ENCODE data around the gene MRPL49. TPM values are rescaled to one million over a fixed set of nuclear protein-coding genes. Genes with fewer than 3 reads are reported as not detected.
"Not testable (repeated sequence)": the region's sequence is repeated elsewhere in the genome, so short reads cannot be mapped to it uniquely, and the experiment has no call there.

The MRPL49 gene
- total RNA-seq, 2 donors from 2014 or later = 42.8 to 44.8 TPM

DNA sequence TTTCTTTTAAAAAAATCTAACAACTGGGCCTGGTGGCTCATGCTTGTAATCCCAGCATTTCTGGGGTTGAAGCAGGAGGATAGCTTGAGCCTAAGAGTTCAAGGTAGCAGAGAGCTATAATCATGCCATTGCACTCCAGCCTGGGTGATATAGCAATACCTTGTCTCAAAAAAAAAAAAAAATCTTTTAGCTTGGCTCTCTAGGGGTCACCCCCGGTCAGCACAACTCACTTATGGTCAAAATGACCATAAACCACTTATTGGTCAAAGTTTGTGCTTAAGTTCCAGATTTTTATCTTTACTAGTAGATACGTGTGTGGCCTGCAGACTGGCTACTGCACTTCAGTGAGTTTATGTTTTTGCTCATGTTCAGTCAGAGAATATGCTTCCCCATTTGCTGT lies 41.6 kb downstream of the MRPL49 start:
- Mint-ChIP-seq H3K4me1 (no peaks in the 10 kb centered on the region), H3K27ac (no peak overlapping the region), H3K27me3 (peaks cover 15% of the 10 kb centered on the region), H3K36me3 (ENCODE audit: low read depth) (no peaks in the 10 kb centered on the region), H3K4me3 (no peak overlapping the region)
- DNase-seq (no peak), ATAC-seq (no peak)
- no peaks in the 10 kb centered on the region for H3K9me3 ChIP-seq (ENCODE audit: control insufficient read depth, low read length, poor library complexity, severe bottlenecking)

DNA sequence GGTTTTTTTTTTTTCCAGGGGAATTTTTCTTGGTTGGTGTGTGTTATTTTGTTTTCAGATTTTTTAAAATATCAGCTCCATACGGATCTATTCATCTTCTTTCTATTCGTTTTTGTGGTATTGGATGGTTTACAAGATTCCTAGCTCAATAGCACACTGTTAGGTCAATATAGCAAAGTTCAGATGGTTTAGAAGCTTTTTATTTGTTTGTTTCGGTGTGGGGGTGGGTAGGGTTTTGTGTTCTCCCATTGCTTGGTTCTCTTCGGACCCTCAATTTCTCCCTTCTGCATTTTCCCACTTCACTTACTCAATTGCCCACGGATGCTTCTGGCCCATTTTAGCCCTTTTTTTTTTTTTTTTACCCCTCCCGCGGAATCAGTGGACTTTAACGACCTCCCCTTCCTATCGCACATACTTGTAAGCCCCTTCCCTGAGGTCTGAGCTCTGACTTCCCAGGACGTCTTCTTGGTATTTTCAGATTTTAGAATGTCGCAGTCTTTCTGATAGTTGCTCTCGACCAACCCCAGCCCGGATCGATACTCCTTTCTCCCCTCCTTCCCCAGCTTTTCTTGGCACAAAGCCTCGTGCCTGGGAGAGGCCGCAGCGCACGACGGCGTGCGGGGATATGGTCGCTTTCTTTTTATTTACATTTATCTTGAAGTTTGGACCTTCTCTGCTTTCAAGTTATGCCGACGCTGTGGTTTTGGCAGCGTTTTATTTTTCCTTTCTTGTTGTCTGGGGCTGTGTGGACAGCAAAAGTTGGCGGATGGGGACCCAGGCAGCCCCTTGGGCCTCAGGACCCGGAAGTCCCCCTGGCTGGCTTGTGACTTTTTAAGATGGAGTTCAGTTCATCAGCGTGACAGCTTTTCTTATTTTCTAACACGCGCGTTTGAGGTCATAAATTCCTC lies 43.5 kb downstream of the MRPL49 start:
- peaks cover 4% of the 10 kb centered on the region for H3K4me1 Mint-ChIP-seq
- ATAC-seq (no peak), DNase-seq (no peak)
- no peak overlapping the region for H3K4me3 Mint-ChIP-seq
- peaks cover under 1% of the 10 kb centered on the region for H3K27me3 Mint-ChIP-seq
- H3K27ac Mint-ChIP-seq = no peak overlapping the region
- H3K36me3 Mint-ChIP-seq (ENCODE audit: low read depth) = no peaks in the 10 kb centered on the region
- H3K9me3 ChIP-seq (ENCODE audit: control insufficient read depth, low read length, poor library complexity, severe bottlenecking) = no peaks in the 10 kb centered on the region

DNA sequence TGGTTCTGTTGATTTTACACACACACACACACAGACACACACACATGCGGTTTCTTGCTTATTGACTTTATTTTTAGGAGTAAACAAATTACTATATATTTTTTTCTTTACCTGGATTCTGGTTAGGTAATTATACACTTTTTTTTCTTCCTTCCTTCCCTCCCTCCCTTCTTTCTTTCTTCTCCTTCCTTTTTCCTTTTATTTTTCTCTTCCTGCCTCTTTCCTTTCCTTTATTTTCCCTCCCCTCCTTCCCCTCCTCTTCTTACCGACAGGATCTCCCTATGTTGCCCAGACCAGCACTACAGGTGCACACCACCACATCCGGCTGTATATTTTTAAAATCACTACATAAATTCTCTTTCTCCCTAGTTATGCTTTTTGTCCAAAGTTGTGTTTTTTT lies 44.8 kb downstream of the MRPL49 start:
- Mint-ChIP-seq H3K27me3 (no peaks in the 10 kb centered on the region), H3K4me3 (no peak overlapping the region), H3K27ac (no peak overlapping the region), H3K36me3 (ENCODE audit: low read depth) (no peaks in the 10 kb centered on the region), H3K4me1 (peaks cover 4% of the 10 kb centered on the region)
- ATAC-seq (no peak), DNase-seq (no peak)
- H3K9me3 ChIP-seq (ENCODE audit: control insufficient read depth, low read length, poor library complexity, severe bottlenecking) = no peaks in the 10 kb centered on the region

DNA sequence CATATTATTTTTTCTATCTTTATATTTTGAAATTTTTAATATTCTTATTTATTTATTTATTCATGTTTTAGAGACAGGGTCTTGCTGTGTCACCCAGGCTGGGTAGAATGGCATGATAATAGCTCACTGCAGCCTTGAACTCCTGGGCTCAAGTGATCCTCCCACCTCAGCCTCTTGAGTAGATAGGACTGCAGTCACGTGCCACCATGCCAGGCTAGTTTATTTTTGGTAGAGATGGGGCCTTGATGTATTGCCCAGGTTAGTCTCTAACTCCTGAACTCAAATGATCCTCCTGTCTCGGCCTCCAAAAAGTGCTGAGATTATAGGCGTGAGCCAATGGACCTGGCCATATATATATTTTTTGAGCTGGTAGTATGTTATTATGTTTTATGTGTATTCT lies 45.5 kb downstream of the MRPL49 start:
- Mint-ChIP-seq H3K27ac (no peak overlapping the region), H3K4me3 (no peak overlapping the region), H3K4me1 (peaks cover 4% of the 10 kb centered on the region), H3K27me3 (no peaks in the 10 kb centered on the region), H3K36me3 (ENCODE audit: low read depth) (no peaks in the 10 kb centered on the region)
- DNase-seq = no peak
- H3K9me3 ChIP-seq (ENCODE audit: control insufficient read depth, low read length, poor library complexity, severe bottlenecking) = no peaks in the 10 kb centered on the region
- ATAC-seq = no peak

DNA sequence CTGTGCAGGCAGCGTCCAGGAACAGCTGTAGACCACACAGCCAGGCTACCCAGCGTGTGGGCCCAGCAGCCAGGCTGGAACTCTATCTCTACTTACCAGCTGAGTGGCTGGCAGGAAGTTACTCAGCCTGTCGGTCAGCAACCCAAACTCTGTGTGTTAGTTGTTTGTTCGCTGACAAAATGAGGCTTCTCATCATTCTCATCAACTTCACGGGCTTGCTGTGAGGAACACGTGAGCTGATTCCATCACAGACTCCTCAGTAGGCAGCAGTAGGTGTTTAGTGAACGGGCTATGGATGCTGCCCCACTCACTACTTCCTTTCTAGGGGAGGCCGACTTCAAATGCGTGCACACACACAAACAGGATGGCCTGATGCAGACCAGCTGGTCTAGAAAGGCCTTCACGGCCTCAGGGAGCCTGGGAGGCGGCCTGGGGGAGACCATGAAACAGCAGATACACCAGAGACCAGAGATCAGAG lies 47.1 kb downstream of the MRPL49 start:
- no peak overlapping the region for H3K4me3 Mint-ChIP-seq
- peaks cover 4% of the 10 kb centered on the region for H3K4me1 Mint-ChIP-seq
- H3K27ac Mint-ChIP-seq = no peak overlapping the region
- no peak for DNase-seq
- no peaks in the 10 kb centered on the region for H3K27me3 Mint-ChIP-seq
- no peak for ATAC-seq
- no peaks in the 10 kb centered on the region for H3K9me3 ChIP-seq (ENCODE audit: control insufficient read depth, low read length, poor library complexity, severe bottlenecking)
- no peaks in the 10 kb centered on the region for H3K36me3 Mint-ChIP-seq (ENCODE audit: low read depth)

DNA sequence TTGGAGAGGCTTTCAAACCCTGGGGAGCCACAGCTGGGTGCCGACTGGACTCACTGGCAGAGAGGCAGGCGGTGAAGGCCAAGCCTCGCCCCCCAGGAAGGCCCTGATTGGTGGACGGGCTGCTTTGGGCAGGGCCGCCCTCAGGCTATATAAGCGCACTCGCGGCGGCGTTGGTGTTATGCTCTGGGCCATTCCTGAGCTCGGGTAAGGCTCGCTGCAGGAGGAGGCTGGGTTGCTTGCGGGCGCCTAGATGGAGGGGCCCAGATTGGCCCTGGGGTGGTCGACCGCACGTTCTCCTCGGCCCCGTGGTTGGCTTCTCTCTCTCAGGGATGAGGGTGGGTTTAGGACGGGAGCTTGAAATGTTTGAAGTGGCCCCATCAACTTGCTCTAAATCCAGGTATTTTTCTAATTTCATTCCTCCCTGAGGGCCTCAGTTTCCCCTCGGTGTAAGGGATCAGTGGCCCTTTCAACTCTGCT lies 48.0 kb downstream of the MRPL49 start, which contains the start of gene SPDYC:
SPDYC (plus strand) TSS at position 176 of the 477 bp plus-strand sequence. CDS start 1,125 bp downstream, outside the sequence.
- DNase-seq = no peak
- Mint-ChIP-seq H3K4me1 (peaks cover 4% of the 10 kb centered on the region), H3K27ac (no peak within 1 kb of the TSS), H3K4me3 (no peak within 1 kb of the TSS), H3K27me3 (no peaks in the 10 kb centered on the region), H3K36me3 (ENCODE audit: low read depth) (no peaks in the 10 kb centered on the region)
- H3K9me3 ChIP-seq (ENCODE audit: control insufficient read depth, low read length, poor library complexity, severe bottlenecking) = no peaks in the 10 kb centered on the region
- ATAC-seq = no peak

DNA sequence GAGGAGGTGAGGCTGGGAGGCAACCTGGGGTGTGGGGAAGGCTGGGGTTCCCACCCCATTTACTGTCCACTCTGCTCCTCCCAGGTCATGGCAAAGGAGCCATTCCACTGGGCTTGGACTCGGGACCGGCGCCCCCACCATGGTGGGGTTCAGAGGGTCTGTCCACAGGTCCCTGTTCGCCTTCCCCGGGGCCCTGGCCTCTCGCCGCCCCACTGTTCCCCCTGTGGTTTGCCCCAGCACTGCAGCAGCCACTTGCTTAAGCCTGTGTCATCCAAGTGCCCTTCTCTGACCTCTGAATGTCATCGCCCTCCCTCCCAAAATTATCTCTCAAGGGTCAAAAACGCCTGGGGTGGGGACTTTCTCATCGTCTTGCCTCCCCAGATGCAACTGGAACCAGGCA lies 50.5 kb downstream of the MRPL49 start:
- H3K9me3 ChIP-seq (ENCODE audit: control insufficient read depth, low read length, poor library complexity, severe bottlenecking) = no peaks in the 10 kb centered on the region
- no peak overlapping the region for H3K27ac Mint-ChIP-seq
- H3K27me3 Mint-ChIP-seq = no peaks in the 10 kb centered on the region
- peaks cover 4% of the 10 kb centered on the region for H3K4me1 Mint-ChIP-seq
- H3K36me3 Mint-ChIP-seq (ENCODE audit: low read depth) = no peaks in the 10 kb centered on the region
- ATAC-seq = no peak
- H3K4me3 Mint-ChIP-seq = no peak overlapping the region
- DNase-seq = no peak

DNA sequence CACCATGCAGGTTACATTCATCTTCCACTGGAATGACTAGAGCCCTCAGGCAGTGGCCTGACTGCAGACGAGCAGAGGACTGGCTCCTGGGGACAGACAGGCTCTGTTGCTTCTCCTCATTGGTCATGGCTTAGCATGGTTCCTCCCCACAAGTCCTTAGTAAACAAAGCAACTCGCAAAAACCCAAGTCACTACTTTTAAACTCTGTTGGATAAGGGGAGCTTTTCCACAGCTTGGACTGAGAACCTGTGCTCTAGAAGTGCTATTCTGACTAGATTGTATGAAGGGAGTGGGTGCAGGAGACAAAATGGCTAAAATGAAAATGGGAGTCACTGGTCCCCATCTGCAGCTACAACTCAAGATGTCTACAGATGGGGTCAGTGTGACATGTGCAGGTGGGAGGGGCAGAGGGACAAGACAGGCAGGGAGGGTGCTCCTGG lies 52.5 kb downstream of the MRPL49 start:
- H3K27ac Mint-ChIP-seq; H3K4me3 Mint-ChIP-seq; H3K4me1 Mint-ChIP-seq; H3K36me3 Mint-ChIP-seq (ENCODE audit: low read depth); H3K9me3 ChIP-seq (ENCODE audit: control insufficient read depth, low read length, poor library complexity, severe bottlenecking); DNase-seq; H3K27me3 Mint-ChIP-seq; ATAC-seq: not testable (repeated sequence)

Other genes starting within 250 kb of the MRPL49 start
- gene EHD1, start 243.7 kb upstream of the MRPL49 start, total RNA-seq = 100 to 1,000 TPM; 184 to 212 TPM
- gene ATG2A, start 205.1 kb upstream of the MRPL49 start, total RNA-seq = 100 to 1,000 TPM; 161 to 226 TPM
- gene PPP2R5B, start 197.6 kb upstream of the MRPL49 start, total RNA-seq = 10 to 100 TPM; 21.5 to 25.3 TPM
- not detected for gene GPHA2, start 186.4 kb upstream of the MRPL49 start, total RNA-seq
- not detected for gene MAJIN, start 150.2 kb upstream of the MRPL49 start, total RNA-seq
- not detected for gene BATF2, start 125.3 kb upstream of the MRPL49 start, total RNA-seq
- gene ARL2, start 108.2 kb upstream of the MRPL49 start, total RNA-seq = 10 to 100 TPM; 17.2 to 21.6 TPM
- gene SNX15, start 94.9 kb upstream of the MRPL49 start, total RNA-seq = 10 to 100 TPM; 19.7 to 20.8 TPM
- 1 to 10 TPM; 1.9 to 3.9 TPM for gene SAC3D1, start 81.1 kb upstream of the MRPL49 start, total RNA-seq
- 10 to 100 TPM; 12.5 to 16.0 TPM for gene NAALADL1, start 63.8 kb upstream of the MRPL49 start, total RNA-seq
- gene CDCA5, start 38.3 kb upstream of the MRPL49 start, total RNA-seq = under 1 TPM; 0.37 to 0.90 TPM
- gene ZFPL1, start 38.1 kb upstream of the MRPL49 start, total RNA-seq = 10 to 100 TPM; 40.7 to 50.2 TPM
- 100 to 1,000 TPM; 181 to 217 TPM for gene VPS51, start 26.1 kb upstream of the MRPL49 start, total RNA-seq
- gene TM7SF2, start 10.4 kb upstream of the MRPL49 start, total RNA-seq = 10 to 100 TPM; 15.2 to 18.5 TPM
- gene ZNHIT2, start 4.6 kb upstream of the MRPL49 start, total RNA-seq = 1 to 10 TPM; 7.5 to 8.7 TPM
- 1,000 to 10,000 TPM; 1,401 to 1,408 TPM for gene FAU, start 187 bp upstream of the MRPL49 start, total RNA-seq
- 10 to 100 TPM; 80.6 to 81.1 TPM for gene SYVN1, start 12.2 kb downstream of the MRPL49 start, total RNA-seq
- gene SPDYC, start 47.9 kb downstream of the MRPL49 start, total RNA-seq = under 1 TPM in 1 of 2 donors, not detected in 1; 0.68 TPM
- gene CAPN1, start 59.6 kb downstream of the MRPL49 start, total RNA-seq = 100 to 1,000 TPM; 154 to 190 TPM
- 10 to 100 TPM; 13.0 to 15.4 TPM for gene POLA2, start 139.6 kb downstream of the MRPL49 start, total RNA-seq
- under 1 TPM in 1 of 2 donors, not detected in 1; 0.55 TPM for gene CDC42EP2, start 192.5 kb downstream of the MRPL49 start, total RNA-seq
- gene DPF2, start 211.5 kb downstream of the MRPL49 start, total RNA-seq = 10 to 100 TPM; 49.1 to 62.6 TPM
- gene TIGD3, start 232.4 kb downstream of the MRPL49 start, total RNA-seq = under 1 TPM; 0.21 to 0.45 TPM

All from T-helper 17 cell (primary cell).